GM21786 (cell line): ENCODE measurements around the gene CRADD.
A peak's percentile ranks its signal among the peaks of the same experiment; 100 is the strongest.

Experiments
- ATAC-seq: cut with Tn5 transposase; IDR thresholded peaks from one replicate; pipeline ENCODE4 v1.9.1; 2021; ENCODE audit not compliant: unreplicated experiment

The CRADD gene

GRCh38 chr12:93836620-93837260 is 159.6 kb downstream of the CRADD start:
- ATAC-seq: no peak

- no peak for ATAC-seq
Measured at GRCh38 chr12:93838193-93838592, 161.0 kb downstream of the CRADD start.

- no peak for ATAC-seq
Measured at GRCh38 chr12:93839064-93839463, 161.9 kb downstream of the CRADD start.

GRCh38 chr12:93841671-93842070 is 164.5 kb downstream of the CRADD start:
- ATAC-seq: no peak

GRCh38 chr12:93844164-93844784 is 167.1 kb downstream of the CRADD start:
- no peak for ATAC-seq

GRCh38 chr12:93846936-93847516 is 169.9 kb downstream of the CRADD start:
- ATAC-seq: no peak

- ATAC-seq: peak; percentile 87
Measured at GRCh38 chr12:93847517-93848474, 170.6 kb downstream of the CRADD start.

- ATAC-seq: no peak
Measured at GRCh38 chr12:93848523-93849101, 171.4 kb downstream of the CRADD start.

GRCh38 chr12:93849946-93850345 is 172.8 kb downstream of the CRADD start:
- no peak for ATAC-seq

GRCh38 chr12:93850481-93851256 is 173.5 kb downstream of the CRADD start:
- ATAC-seq: no peak

GRCh38 chr12:93851257-93851671 is 174.1 kb downstream of the CRADD start:
- no peak for ATAC-seq

- no peak for ATAC-seq
Measured at GRCh38 chr12:93852173-93852591, 175.0 kb downstream of the CRADD start.

- no peak for ATAC-seq
Measured at GRCh38 chr12:93853698-93854478, 176.7 kb downstream of the CRADD start.

- ATAC-seq: no peak
Measured at GRCh38 chr12:93855261-93855660, 178.1 kb downstream of the CRADD start.

GRCh38 chr12:93856611-93857010 is 179.4 kb downstream of the CRADD start:
- no peak for ATAC-seq

- no peak for ATAC-seq
Measured at GRCh38 chr12:93857279-93857938, 180.2 kb downstream of the CRADD start.

GRCh38 chr12:93857991-93858447 is 180.8 kb downstream of the CRADD start:
- ATAC-seq: no peak

- ATAC-seq: no peak
Measured at GRCh38 chr12:93860668-93861373, 183.6 kb downstream of the CRADD start.
